HG03469 (cell line): ENCODE data around the gene TMEM208.

Source experiments
- ATAC-seq: cut with Tn5 transposase; IDR thresholded peaks from one replicate; pipeline ENCODE4 v1.9.1; 2021; ENCODE audit warnings: mild to moderate bottlenecking, moderate library complexity, moderate number of reproducible peaks; ENCODE audit not compliant: unreplicated experiment

The TMEM208 gene

DNA sequence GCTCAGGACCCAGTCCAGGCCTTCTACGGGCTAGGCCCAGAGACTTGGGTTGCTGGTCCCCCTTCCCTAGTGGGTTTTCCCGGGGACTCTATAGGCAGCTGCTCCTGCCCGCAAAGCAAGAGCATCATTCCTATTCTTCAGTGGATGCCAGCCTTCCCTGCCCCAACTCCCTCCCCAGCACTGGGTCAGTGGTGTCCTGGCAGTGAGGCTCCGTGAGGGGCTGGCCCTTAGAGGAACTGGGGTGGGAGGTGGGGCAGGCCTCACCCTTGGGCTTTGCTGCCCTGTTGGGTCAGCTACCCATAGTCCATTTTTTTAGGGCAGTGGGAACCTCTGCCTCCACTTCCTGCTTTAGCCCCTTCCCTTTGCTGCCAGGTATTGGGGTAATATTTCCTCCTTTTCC lies 44.5 kb downstream of the TMEM208 start:
- no peak for ATAC-seq

DNA sequence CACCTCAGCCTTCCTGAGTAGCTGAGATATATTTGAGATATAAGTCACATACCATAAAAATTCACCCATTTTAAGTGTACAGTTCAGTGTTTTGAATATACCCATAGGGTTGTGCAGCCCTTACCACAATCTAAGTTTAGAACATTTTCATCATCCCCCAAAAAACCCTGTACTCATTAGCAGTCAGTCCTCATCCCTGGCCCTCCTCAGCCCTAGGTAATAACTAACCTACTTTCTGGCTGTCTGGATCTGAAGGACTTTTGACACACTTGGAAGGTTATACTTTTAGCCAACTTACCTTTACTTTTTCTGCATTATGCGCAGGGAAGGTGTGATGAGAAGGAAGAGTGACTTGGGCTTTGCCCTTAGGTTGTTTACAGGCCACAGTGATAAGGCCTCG lies 48.4 kb downstream of the TMEM208 start:
- ATAC-seq: no peak

- no peak for ATAC-seq
These were observed 50.5 kb downstream of the TMEM208 start for GRCh38 chr16:67277294-67277998.

DNA sequence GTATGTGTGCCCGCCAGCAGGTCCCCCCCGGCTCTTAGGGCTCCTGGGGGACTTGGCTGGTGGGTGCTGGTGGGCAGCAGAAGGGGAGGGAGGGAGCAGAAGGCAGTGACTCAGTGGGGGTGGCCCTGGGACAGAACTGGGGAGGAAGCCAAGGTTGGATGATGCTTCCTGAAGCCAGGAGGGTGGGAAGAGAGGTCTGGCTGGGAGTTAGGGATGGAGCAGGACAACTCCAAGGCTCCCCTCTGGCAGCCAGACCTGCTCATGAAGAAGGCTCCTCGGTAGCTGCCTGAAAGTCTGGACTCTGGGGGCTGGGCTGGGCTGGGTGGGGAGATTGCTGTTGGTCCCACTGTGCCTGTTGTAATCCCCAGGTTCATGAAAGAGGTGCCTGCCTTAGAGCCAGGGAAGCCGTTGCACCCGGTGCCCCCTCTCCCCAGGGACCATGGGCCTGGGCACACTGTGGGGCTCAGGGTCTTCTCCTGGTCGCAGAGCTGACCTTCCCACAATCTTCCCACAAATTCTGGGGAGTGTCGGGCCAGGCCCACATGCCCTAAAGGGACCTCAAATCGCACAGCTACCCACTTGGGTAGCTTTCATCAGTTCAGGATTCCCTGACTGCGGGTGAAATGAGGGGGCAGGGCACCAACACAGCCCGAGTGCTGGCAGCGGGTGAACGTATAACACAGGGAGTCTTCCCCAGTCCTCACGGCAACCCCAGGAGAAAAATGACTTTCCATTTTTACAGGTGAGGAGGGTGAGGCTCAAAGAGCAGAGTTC lies 51.3 kb downstream of the TMEM208 start:
- no peak for ATAC-seq
